ENCODE data around the gene SELENOO. TPM values are rescaled to one million over a fixed set of nuclear protein-coding genes. Genes with fewer than 3 reads are reported as not detected.

Gene SELENOO
- total and polyA plus RNA-seq, 2 of the 13 experiments (the other 11 are each of a cell fraction or from before 2014, with no cell fraction given) = 14.4 to 19.0 TPM

- TF ChIP-seq ZHX1 (CRISPR knock-in tag; IDR thresholded peaks at IDR 0.05; ENCODE audit: low read depth) = 0 out of 2 replicates have a peak, but pooled peaks have one; percentile 13
- 0 out of 2 replicates have a peak, but pooled peaks have one; percentile 43 for TF ChIP-seq ZFP90 (CRISPR knock-in tag; IDR thresholded peaks at IDR 0.05; ENCODE audit: borderline replicate concordance)
- peak; percentile 31; the same call in 1 of the 2 replicates for TF ChIP-seq MAX (IDR thresholded peaks at IDR 0.05)
- TF ChIP-seq ZFYVE20 (CRISPR knock-in tag; IDR thresholded peaks at IDR 0.05; ENCODE audit: borderline replicate concordance, low read depth) = 0 out of 2 replicates have a peak, but pooled peaks have one; percentile 62
- peak; percentile 7; the same call in 1 of the 2 replicates for TF ChIP-seq FOXA3 (CRISPR knock-in tag; IDR thresholded peaks at IDR 0.05)
- 0 out of 2 replicates have a peak, but pooled peaks have one; percentile 5 for TF ChIP-seq NR2F6 (IDR thresholded peaks at IDR 0.05)
- TF ChIP-seq NR2F6 (CRISPR knock-in tag; IDR thresholded peaks at IDR 0.05) = no peak
- peak; percentile 67; the same call in 1 of the 2 replicates for TF ChIP-seq TMF1 (CRISPR knock-in tag; IDR thresholded peaks at IDR 0.05; ENCODE audit: low read depth)
- no peak for TF ChIP-seq ZNF432 (CRISPR knock-in tag; IDR thresholded peaks at IDR 0.05; ENCODE audit: borderline replicate concordance)
- TF ChIP-seq MAF1 (CRISPR knock-in tag; IDR thresholded peaks at IDR 0.05; ENCODE audit: borderline replicate concordance) = 0 out of 2 replicates have a peak, but pooled peaks have one; percentile 35
- no peak for TF ChIP-seq ZBTB40 (IDR thresholded peaks at IDR 0.05)
- TF ChIP-seq ZBTB40 (CRISPR knock-in tag; IDR thresholded peaks at IDR 0.05) = no peak
- peak; percentile 22; the same call in 1 of the 2 replicates for TF ChIP-seq ZNF891 (CRISPR knock-in tag; IDR thresholded peaks at IDR 0.05)
- TF ChIP-seq NFKB2 (CRISPR knock-in tag; IDR thresholded peaks at IDR 0.05; ENCODE audit: borderline replicate concordance) = peak; percentile 42; the same call in 1 of the 2 replicates
- no peak for TF ChIP-seq ZNF605 (CRISPR knock-in tag; IDR thresholded peaks at IDR 0.05)
- TF ChIP-seq ZNF30 (CRISPR knock-in tag; IDR thresholded peaks at IDR 0.05) = no peak
- no peak for TF ChIP-seq FOXA1 (IDR thresholded peaks at IDR 0.05)
- TF ChIP-seq FOXA1 (CRISPR knock-in tag; IDR thresholded peaks at IDR 0.05) = peak; percentile 53
Measured at GRCh38 chr22:50201191-50202129, 649 bp downstream of the SELENOO start (continued).

Data from HepG2 (cell line).